GDM1 (cell line): ENCODE measurements around the gene RNF125.
"Not testable (repeated sequence)": the region's sequence is repeated elsewhere in the genome, so short reads cannot be mapped to it uniquely, and the experiment has no call there.

Experiments used
- DNase-seq: peaks from one replicate; lab custom pipeline; 2025; lab: John Stamatoyannopoulos, UW

RNF125 gene

GRCh38 chr18:32025744-32026143 is 7.1 kb downstream of the RNF125 start:
- DNase-seq, result no peak

GRCh38 chr18:32026491-32027086 is 8.0 kb downstream of the RNF125 start:
- no peak for DNase-seq

DNA sequence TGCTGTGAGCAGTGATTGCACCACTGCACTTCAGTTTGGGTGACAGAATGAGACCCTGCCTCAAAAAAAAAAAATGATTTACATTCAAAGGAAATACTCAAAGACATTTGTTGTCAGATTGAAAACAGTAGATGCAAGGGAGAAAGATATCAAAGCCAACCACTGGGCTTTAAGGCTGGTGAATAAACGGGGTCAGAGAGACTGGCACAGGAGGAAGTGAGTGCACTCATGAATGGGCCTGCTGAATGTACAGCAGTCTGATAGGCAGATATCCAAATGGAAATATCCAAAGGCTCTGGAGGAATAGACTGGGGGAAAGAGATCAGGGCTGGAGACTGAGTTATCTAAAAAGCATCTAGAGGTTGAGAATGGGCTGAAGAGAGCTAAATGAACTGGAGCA is 10.9 kb downstream of the RNF125 start:
- no peak for DNase-seq

DNA sequence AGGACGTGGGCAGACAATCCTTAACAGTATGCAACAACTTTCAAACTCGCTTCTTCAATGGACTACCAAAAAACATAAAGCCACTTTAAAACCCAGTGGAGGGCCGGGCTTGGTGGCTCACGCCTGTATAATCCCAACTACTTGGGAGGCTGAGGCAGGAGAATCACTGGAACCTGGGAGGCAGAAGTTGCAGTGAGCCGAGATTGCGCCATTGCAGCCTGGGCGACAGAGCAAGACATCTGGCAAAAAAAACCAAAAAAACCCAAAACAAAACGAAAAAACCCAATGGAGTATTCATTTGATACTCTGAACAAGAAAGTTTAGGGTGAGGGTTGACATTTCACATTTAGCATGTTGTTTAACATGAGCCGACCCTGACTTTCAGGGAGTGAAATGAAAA is 14.0 kb downstream of the RNF125 start:
- DNase-seq, result no peak

GRCh38 chr18:32036506-32037180 is 18.0 kb downstream of the RNF125 start:
- no peak for DNase-seq

DNA sequence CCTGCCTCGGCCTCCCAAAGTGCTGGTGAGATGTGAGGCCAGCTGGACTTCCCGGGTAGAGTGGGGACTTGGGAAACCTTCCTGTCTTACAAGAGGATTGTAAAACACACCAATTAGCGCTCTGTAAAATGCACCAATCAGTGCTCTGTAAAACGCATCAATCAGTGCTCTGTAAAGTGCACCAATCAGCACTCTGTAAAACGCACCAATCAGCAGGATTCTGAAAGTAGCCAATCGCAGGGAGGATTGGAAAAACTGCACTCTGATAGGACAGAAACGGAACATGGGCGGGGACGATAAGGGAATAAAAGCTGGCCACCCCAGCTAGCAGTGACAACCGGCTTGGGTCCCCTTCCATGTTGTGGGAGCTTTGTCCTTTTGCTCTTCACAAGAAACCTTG is 19.0 kb downstream of the RNF125 start:
- DNase-seq, result no peak

DNA sequence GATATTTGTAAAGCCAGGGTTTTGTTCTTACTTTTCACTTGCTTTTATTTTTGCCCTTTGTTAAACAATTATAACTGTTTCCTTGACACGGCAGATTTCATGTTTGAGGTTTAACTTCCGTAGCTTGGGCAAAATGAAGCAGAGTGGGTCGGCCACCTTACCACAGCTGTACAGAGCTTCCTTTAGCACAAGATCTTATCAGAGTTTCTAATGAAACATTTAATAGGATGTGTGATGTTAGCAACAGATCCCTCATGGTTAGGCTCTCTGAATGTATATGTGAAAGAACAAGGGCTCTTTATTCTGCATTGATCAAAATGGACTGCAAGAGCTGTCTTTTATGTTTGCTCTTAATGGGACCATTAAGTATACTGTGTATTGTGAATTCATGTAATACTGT is 22.3 kb downstream of the RNF125 start:
- DNase-seq, result peak; percentile 62

- DNase-seq, result no peak
Measured at GRCh38 chr18:32042337-32042736, 23.7 kb downstream of the RNF125 start.

DNA sequence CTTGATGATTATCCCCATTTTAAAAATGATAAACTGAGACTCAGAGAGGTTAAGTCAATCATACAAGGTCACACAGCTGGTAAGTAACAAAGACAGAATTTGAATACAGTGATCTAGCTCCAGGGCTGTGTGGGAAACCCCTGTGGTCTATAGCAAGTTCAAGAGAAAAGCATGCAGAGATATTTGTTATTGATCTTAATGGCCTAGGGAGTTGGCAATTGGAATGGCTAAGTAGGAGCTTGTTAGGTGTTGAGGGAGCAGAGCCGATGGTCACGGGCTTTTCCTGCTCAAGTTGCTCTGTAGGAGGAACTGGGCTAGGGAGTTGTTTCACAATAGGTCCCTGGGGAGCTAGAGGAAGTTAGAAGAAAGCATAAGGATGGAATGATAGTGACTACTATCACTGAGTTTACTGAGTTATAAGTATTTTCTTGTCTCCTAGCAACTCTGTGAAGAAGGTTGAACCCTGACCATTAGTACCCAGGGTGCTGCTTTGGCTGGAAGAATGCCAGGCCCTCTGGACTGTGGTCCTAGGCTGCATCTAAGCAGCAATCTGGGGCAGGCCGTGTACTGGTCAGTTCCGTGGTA is 30.0 kb downstream of the RNF125 start:
- DNase-seq, result peak; percentile 11

DNA sequence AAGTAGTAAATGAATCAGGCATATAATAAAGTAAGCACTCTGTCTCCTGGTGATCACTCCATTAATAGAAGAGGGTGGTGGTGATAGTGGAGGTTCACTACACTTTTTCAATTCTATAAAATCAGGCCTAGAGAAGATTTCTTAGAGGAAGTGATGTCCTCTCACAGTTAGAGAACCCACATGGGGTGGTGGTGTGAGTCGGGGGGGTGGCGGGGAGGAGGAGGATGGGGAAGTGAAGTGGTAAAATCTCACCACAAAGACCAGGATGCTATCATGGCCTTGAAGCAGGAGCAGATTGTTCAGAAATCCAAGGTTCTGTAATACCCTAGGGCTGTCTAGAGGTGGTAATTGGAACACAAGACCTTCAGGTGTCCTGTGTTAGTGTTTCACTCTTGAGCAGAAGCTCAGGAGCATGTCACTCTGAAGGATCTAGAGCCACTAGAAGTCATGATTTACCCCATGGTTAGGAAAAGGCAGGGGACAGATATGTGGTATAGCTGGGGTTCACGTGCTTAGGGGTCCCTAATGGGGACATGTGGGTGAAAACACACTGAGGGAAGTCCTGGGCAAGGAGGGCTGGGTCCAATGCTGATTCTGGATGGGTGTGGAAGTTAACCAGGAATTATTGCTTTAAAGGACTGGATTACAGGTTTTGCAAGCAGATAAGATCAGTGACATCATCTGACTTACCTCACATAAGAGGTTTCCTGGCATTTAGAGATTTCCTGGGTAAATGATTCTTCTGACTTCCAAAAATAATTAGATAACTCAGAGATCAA is 31.0 kb downstream of the RNF125 start:
- peak; percentile 56 for DNase-seq

DNA sequence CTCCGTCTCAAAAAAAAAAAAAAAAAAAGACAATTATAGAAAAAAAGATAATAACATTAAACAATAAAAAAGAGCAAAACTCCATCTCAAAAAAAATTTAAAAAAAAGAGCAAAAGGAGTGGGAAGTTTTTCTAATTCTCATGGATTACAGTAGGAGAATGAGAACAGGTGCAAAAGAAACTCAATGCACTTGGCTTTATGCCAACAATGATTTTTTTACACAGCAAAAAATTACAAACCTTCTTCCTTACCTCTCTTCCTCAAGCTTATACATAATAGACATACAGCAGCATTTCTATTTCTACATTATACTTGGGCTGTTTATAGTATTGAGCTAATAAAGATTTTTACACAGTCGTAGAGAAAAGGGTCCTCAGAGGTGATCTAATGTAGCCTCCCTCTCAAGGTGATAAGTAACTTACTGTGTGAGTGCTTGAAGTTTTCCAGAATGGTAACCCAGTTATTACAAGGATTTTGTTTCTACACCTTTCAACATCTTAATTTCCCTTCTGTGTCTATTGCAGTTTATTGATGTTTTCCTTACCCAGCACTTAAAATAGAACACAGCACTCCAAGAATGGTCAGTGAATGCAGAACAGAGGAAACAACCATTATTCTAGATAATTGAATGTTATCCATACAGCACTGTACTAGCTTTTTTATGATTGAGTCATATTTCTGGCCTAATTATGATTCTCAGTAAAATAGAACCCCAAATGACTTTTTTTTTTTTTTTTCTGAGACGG is 38.2 kb downstream of the RNF125 start:
- no peak for DNase-seq

DNA sequence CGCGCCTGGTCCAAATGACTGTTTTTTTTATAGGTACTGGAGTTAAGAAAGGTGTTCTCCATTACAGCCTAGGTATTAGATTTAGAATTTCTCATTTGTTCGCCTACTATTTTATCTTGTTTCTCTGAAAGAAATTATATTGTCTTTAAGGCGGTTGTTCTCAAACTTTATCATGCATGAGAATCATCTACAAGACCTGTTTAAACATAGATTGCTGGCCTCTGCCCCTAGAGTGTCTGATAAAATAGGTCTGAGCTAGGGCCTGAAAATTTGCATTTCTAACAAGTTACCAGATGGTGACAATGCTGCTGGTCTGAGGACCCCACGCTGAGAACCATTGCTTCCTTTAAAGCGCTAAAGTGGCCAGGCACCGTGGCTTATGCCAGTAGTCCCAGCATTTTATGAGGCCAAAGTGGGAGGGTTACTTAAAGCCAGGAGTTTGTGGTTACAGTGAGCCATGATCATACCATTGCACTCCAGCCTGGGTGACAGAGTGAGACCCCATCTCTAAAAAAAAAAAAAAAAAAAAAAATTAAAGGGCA is 39.1 kb downstream of the RNF125 start:
- no peak for DNase-seq

GRCh38 chr18:32060026-32060425 is 41.4 kb downstream of the RNF125 start:
- DNase-seq, result no peak

GRCh38 chr18:32067375-32068167 is 48.9 kb downstream of the RNF125 start:
- no peak for DNase-seq

DNA sequence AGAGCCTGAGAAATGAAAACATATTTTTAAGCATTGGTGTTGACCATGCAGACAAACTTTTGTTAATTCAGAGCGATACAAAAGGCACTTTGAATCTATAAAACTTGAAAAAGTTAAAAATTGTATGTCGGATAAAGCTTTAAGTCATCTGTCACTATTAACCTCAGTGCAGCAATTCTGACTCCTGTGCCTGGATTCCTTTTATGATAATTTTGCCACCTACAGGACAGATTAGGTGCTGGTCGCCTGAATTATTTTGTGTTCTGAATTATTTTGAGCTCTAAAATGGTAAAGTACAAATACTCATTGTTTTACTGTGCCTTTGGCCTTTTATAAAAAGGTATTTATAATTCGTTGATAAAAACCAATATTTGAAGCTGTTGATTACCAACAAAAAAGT is 53.7 kb downstream of the RNF125 start:
- DNase-seq, result no peak

GRCh38 chr18:32074206-32074605 is 55.6 kb downstream of the RNF125 start:
- no peak for DNase-seq

DNA sequence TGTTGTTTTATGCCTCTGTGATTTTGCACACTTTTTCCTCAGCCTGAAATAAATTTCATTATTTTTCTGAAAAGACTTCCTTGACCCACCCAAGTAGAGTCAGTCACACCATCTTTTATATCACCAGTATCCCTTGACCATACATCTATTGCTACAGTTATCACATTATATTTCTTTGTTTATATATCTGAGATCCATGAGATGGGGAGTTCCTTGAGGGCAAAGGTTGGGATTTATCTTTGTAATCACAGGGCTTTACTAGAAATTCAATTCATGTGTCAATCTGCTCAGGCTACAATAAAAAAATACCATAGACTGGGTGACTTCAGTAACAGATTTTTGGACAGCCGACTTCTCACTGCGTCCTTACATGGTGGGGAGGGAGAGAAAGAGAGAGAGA is 60.2 kb downstream of the RNF125 start:
- no peak for DNase-seq

DNA sequence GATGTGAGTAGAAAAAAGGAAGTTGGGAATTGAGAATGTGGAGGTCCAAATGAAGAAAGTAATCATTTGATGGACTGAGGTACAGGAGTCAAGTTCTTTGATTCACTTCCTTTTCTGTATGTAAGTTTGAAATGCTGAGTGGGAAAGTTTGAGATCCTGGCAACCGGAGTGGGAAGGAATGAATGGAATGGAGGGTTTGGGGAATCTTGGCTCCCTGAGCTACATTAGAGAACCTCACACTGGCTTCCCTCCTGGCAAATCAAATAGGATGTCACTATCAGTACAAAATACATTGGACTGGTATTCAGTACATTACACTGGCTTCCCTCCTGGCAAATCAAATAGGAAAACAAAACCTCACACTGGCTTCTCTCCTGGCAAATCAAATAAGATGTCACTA is 63.3 kb downstream of the RNF125 start:
- no peak for DNase-seq

DNA sequence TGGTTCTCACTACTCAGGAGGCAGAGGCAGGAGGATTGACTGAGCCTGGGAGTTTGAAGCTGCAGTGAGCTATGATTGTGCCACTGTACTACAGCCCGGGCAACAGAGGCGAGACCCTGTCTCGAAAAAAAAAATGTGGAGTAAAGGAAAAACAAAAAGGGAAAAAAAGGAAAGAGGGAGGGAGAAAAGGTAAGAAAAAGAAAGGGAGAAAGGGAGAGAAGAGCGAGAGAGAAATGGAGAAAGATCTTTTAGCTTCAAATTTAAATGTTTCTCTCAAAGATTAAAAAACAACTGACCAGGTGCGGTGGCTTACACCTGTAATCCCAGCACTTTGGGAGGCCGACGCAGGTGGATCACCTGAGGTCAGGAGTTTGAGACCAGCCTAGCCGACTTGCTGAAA is 65.2 kb downstream of the RNF125 start:
- no peak for DNase-seq

- DNase-seq, result no peak
Measured at GRCh38 chr18:32086881-32087280, 68.3 kb downstream of the RNF125 start.

DNA sequence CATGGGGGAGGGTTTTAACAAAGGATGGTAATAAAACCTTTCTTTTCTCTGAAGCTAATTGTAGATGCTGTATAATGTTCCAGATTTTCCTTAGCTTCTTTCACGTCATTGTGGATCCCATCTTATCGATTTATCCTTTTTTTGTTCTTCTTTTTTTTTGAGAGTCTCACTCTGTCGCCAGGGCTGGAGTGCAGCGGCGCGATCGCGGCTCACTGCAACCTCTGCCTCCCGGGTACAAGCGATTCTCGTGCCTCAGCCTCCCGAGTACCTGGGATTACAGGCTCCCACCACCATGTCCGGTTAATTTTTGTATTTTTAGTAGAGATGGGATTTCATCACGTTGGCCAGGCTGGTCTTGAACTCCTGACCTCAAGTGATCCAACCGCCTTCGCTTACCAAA is 72.2 kb downstream of the RNF125 start:
- not testable (repeated sequence) for DNase-seq
